NCI-H774 (cell line): ENCODE results near the gene ANAPC1.
"Not testable (repeated sequence)": the region's sequence is repeated elsewhere in the genome, so short reads cannot be mapped to it uniquely, and the experiment has no call there.

Experiments
- DNase-seq: peaks from one replicate; lab custom pipeline; 2025; lab: John Stamatoyannopoulos, UW

ANAPC1 gene

DNA sequence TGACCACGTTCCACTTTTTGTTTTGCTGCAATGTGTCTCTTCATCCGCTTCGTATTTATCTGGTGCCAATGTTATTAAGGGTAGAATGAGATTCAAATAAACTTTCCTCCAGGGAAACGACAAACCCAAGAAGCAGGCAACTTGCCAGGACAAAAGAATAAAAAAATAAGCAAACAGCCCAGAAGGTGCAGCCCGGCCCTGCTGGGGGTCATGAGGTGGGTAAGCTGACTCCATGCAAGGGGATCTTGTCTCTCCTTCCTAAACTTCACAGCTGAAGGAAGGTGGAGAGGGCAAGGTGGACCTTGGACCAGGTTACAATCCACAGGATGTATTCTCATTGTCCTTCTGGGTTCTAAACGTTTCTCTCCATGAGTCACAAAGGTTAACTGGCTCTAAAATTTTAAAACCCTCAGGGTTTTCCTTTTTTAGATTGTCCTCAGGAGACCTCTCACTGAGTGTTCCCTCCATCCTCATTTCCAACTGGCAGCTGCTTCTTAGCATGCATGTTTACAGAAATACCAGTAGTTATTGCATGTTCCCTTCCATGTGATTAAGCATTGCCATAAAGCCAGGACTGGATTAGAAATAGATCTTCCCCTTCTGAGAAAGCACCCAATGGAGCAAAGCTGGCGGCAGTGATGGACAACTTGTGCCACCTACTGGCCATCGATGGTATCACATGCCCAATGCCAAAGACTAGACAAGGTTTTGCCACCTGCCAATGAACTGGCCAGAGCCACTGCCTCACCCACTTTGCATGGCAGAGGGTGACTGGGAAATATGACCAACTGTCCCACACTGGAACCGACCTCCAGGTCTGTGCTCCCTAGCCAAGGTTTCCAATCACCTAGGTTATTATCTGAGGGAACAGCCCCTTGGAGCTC is 147.9 kb downstream of the ANAPC1 start:
- DNase-seq, result not testable (repeated sequence)

GRCh38 chr2:111735420-111735819 is 148.6 kb downstream of the ANAPC1 start:
- not testable (repeated sequence) for DNase-seq

- DNase-seq, result not testable (repeated sequence)
Measured at GRCh38 chr2:111729812-111730458, 154.1 kb downstream of the ANAPC1 start.

GRCh38 chr2:111727611-111728110 is 156.3 kb downstream of the ANAPC1 start:
- not testable (repeated sequence) for DNase-seq

DNA sequence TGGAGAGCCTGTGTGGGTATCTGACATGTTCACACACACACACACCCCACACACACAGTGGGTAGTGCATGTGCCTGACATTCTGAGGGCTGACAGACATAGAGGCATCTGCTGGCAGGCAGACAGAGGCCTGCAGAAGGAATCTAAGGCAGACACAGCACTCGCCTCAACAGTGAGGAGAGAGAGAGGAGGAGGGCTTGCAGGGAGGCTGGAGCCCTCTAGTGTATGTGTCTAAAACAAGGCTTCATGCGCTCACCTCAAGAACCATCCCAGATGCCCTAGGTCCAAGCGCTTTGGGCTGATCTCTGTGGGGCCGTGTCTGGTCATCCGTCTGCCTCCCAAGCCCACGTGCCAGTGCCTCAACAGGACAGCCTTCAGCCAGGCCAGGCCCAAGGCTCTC is 158.3 kb downstream of the ANAPC1 start:
- DNase-seq, result not testable (repeated sequence)

DNA sequence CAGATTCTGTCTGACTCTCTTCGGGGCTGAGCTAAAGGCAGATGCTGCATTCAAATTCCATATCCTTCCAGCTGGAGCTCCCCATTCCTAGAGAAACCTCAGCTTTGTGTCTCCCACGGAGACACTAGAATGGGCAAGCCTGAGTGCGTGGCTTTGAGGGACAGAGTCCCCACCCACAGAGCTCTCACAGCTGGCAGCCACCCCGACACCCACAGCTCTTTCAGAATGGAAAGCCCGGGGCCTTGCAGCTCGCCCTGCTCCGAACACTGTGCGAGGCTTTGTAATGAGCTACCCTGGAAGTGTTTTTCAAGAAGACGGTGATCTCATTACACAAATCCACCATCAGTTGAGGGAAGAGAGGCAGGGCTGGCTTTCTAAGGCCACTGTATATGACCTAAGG is 164.4 kb downstream of the ANAPC1 start:
- not testable (repeated sequence) for DNase-seq
